HEK293 (cell line): Measurements from ENCODE around the gene MS4A2.

Source experiments
- CTCF ChIA-PET: fragments of 350-600 bp; formaldehyde crosslinking; extraction: SDS; loops from one replicate; lab custom pipeline; 2021; ENCODE audit warnings: antibody characterized with exemption; lab: Yijun Ruan, JAX
- POLR2A ChIA-PET: fragments of 300-600 bp; formaldehyde crosslinking; extraction: SDS; loops from one replicate; lab custom pipeline; 2020; ENCODE audit warnings: antibody characterized with exemption, inconsistent platforms; lab: Yijun Ruan, JAX
- H3K27ac ChIP-seq: fragments of 200-500 bp; sonication (Bioruptor generic); 2 replicates; pipeline ENCODE4 v1.5.1; 2014; ENCODE audit warnings: low read depth, low read length, control low read depth, inconsistent platforms; ENCODE audit errors: extremely low read depth
- H3K36me3 ChIP-seq, 2 experiments: fragments of 200-500 bp in 1 of 2; sonication (Bioruptor generic) in 1 of 2; 1 replicate in 1 of 2; 2 replicates in 1 of 2; pipeline ENCODE4 v1.5.1; 2014 to 2017; ENCODE audit warnings: inconsistent platforms in 2 of 2, low read length in 2 of 2; ENCODE audit not compliant: control insufficient read depth in 2 of 2, insufficient read depth in 1 of 2
- H3K4me1 ChIP-seq: fragments of 200-500 bp; sonication (Bioruptor generic); 2 replicates; pipeline ENCODE4 v1.5.1; 2014; ENCODE audit warnings: mild to moderate bottlenecking, low read length, inconsistent platforms; ENCODE audit not compliant: control insufficient read depth, insufficient read depth
- H3K4me3 ChIP-seq: 2 replicates; pipeline ENCODE4 v1.5.1; 2011; ENCODE audit warnings: low read depth, mild to moderate bottlenecking, control low read depth, low read length, moderate library complexity
- H3K9me3 ChIP-seq: fragments of 200-500 bp; sonication (Bioruptor generic); 2 replicates; pipeline ENCODE4 v1.5.1; 2014; ENCODE audit warnings: low read depth, low read length, inconsistent platforms; ENCODE audit not compliant: control insufficient read depth, insufficient read depth
- BCL11A ChIP-seq: fragments of 450-650 bp; formaldehyde crosslinking; IDR thresholded peaks from 2 replicates; pipeline ENCODE4 v1.5.1; 2016; ENCODE audit warnings: low read depth, missing biosample characterization, missing genetic modification characterization
- KLF1 ChIP-seq: fragments of 450-650 bp; formaldehyde crosslinking; IDR thresholded peaks from 2 replicates; pipeline ENCODE4 v1.5.1; 2016; ENCODE audit warnings: missing biosample characterization, missing genetic modification characterization
- KLF8 ChIP-seq: fragments of 450-650 bp; formaldehyde crosslinking; IDR thresholded peaks from 2 replicates; pipeline ENCODE4 v1.5.1; 2016; ENCODE audit warnings: missing biosample characterization, missing genetic modification characterization
- PRDM1 ChIP-seq: fragments of 450-650 bp; formaldehyde crosslinking; IDR thresholded peaks from 2 replicates; pipeline ENCODE4; 2016; ENCODE audit warnings: missing biosample characterization, missing genetic modification characterization
- RBAK ChIP-seq: fragments of 450-650 bp; formaldehyde crosslinking; IDR thresholded peaks from 2 replicates; pipeline ENCODE4 v1.5.1; 2016; ENCODE audit warnings: missing biosample characterization, missing genetic modification characterization
- SP2 ChIP-seq: fragments of 450-650 bp; formaldehyde crosslinking; IDR thresholded peaks from 2 replicates; pipeline ENCODE4 v1.5.1; 2016; ENCODE audit warnings: missing biosample characterization, missing genetic modification characterization
- YY2 ChIP-seq: fragments of 450-650 bp; formaldehyde crosslinking; IDR thresholded peaks from 2 replicates; pipeline ENCODE4 v1.5.1; 2016; ENCODE audit warnings: missing biosample characterization, missing genetic modification characterization
- ZNF292 ChIP-seq: fragments of 450-650 bp; formaldehyde crosslinking; IDR thresholded peaks from 2 replicates; pipeline ENCODE4 v1.5.1; 2016; ENCODE audit warnings: low read depth, missing biosample characterization, missing genetic modification characterization, borderline replicate concordance
- ZNF423 ChIP-seq: fragments of 450-650 bp; formaldehyde crosslinking; IDR thresholded peaks from 2 replicates; pipeline ENCODE4 v1.5.1; 2016; ENCODE audit warnings: missing biosample characterization, missing genetic modification characterization
- ZNF560 ChIP-seq: fragments of 450-650 bp; formaldehyde crosslinking; IDR thresholded peaks from 2 replicates; pipeline ENCODE4 v1.5.1; 2017; ENCODE audit warnings: missing biosample characterization, missing genetic modification characterization, borderline replicate concordance
- ZNF585B ChIP-seq: fragments of 450-650 bp; formaldehyde crosslinking; IDR thresholded peaks from 2 replicates; pipeline ENCODE4 v1.5.1; 2016; ENCODE audit warnings: missing biosample characterization, missing genetic modification characterization
- ZNF785 ChIP-seq: fragments of 450-650 bp; formaldehyde crosslinking; IDR thresholded peaks from 2 replicates; pipeline ENCODE4 v1.5.1; 2016; ENCODE audit warnings: missing biosample characterization, missing genetic modification characterization
- ZSCAN23 ChIP-seq: fragments of 450-650 bp; formaldehyde crosslinking; IDR thresholded peaks from 2 replicates; pipeline ENCODE4 v1.5.1; 2016; ENCODE audit warnings: missing biosample characterization, missing genetic modification characterization
- TF ChIP-seq, protein P1 (sequence below): fragments of 450-650 bp; formaldehyde crosslinking; IDR thresholded peaks from 2 replicates; pipeline ENCODE4 v1.5.1; 2016; ENCODE audit warnings: missing biosample characterization, missing genetic modification characterization
- TF ChIP-seq, protein P2 (sequence below): fragments of 450-650 bp; formaldehyde crosslinking; IDR thresholded peaks from 2 replicates; pipeline ENCODE4 v1.5.1; 2016; ENCODE audit warnings: missing biosample characterization, missing genetic modification characterization
- TF ChIP-seq, protein P3 (sequence below): fragments of 450-650 bp; formaldehyde crosslinking; IDR thresholded peaks from 2 replicates; pipeline ENCODE4 v1.5.1; 2017; ENCODE audit warnings: missing biosample characterization, missing genetic modification characterization
- TF ChIP-seq, protein P4 (sequence below): fragments of 450-650 bp; formaldehyde crosslinking; optimal IDR thresholded peaks from 2 replicates; pipeline ENCODE3; 2016; ENCODE audit warnings: missing biosample characterization, mild to moderate bottlenecking, missing genetic modification characterization
- TF ChIP-seq, protein P5 (sequence below): fragments of 450-650 bp; formaldehyde crosslinking; IDR thresholded peaks from 2 replicates; pipeline ENCODE4 v1.5.1; 2016; ENCODE audit warnings: missing biosample characterization, missing genetic modification characterization

Gene MS4A2

DNA sequence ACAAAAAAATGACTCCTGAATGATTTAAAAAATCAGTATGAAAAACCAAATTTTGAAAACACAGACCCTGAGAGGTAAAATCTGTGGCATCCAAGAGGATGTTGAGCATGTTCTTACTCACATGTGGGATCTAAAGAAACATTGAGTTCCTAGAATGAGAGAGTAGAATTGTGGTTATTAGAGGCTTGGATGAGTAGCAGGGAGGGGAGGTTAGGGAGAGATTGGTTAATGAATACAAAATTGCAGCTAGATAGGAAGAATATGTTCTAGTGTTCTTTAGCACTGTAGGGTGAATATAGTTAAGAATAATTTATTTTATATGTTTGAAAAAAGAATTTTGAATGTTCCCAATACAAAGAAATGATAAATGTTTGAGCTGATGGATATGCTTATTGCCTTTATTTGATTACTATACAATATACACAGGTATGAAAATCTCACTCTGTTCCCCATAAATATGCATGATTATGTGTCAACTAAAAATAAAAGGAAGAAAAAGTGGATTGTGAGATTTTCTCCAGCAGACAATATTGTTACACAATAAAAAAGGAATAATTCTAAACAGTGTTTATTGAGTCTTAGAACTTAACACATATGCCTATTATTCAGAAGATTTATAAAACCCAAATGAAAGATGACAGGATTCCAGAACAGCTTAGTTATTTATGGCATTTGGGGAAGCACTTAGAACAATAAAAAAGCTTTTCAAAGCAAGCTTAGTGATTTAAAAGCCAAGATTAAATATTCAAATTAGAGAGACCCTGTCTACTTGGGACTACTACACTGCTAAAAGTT, 28.7 kb downstream of the MS4A2 start:
- CTCF ChIA-PET, result no interaction called here
- H3K4me1 ChIP-seq, result no peaks in the 10 kb centered on the region
- TF ChIP-seq KLF1 (no peak), ZNF560 (tag by site-specific recombination) (no peak), ZSCAN23 (tag by site-specific recombination) (no peak), ZNF785 (tag by site-specific recombination) (no peak)
- TF ChIP-seq, protein P1, sequence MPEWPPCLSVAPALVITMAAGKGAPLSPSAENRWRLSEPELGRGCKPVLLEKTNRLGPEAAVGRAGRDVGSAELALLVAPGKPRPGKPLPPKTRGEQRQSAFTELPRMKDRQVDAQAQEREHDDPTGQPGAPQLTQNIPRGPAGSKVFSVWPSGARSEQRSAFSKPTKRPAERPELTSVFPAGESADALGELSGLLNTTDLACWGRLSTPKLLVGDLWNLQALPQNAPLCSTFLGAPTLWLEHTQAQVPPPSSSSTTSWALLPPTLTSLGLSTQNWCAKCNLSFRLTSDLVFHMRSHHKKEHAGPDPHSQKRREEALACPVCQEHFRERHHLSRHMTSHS, result no peak
- TF ChIP-seq, protein P2, sequence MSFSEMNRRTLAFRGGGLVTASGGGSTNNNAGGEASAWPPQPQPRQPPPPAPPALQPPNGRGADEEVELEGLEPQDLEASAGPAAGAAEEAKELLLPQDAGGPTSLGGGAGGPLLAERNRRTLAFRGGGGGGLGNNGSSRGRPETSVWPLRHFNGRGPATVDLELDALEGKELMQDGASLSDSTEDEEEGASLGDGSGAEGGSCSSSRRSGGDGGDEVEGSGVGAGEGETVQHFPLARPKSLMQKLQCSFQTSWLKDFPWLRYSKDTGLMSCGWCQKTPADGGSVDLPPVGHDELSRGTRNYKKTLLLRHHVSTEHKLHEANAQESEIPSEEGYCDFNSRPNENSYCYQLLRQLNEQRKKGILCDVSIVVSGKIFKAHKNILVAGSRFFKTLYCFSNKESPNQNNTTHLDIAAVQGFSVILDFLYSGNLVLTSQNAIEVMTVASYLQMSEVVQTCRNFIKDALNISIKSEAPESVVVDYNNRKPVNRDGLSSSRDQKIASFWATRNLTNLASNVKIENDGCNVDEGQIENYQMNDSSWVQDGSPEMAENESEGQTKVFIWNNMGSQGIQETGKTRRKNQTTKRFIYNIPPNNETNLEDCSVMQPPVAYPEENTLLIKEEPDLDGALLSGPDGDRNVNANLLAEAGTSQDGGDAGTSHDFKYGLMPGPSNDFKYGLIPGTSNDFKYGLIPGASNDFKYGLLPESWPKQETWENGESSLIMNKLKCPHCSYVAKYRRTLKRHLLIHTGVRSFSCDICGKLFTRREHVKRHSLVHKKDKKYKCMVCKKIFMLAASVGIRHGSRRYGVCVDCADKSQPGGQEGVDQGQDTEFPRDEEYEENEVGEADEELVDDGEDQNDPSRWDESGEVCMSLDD (tag by site-specific recombination), result no peak
- TF ChIP-seq, all 188 proteins: peak for 0
- Histone ChIP-seq H3K27ac (no peak overlapping the region), H3K36me3 (no peaks in the 10 kb centered on the region), H3K4me3 (no peak overlapping the region), H3K9me3 (no peaks in the 10 kb centered on the region)
- POLR2A ChIA-PET, result no interaction called here

DNA sequence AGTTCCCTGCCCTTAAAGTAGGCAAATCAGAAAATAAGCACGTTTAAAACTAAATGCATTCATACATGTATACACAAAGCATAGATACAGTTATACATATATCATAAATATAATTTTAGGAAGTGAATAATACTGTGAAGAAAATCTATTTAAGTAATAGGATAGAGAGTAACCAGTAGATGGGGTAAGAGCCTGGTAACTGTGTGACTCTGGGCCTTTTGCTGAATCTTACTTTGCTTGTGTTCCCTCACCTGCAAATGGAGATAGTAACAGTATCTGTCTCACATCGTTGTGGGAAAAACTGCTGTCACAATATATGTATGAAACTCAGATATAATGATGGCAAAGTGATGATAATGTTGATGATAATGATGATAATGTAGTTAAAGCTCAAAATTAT, 29.9 kb downstream of the MS4A2 start:
- Histone ChIP-seq H3K4me1 (no peaks in the 10 kb centered on the region), H3K9me3 (no peaks in the 10 kb centered on the region), H3K36me3 (no peaks in the 10 kb centered on the region), H3K27ac (no peak overlapping the region), H3K4me3 (no peak overlapping the region)
- ChIA-PET POLR2A (no interaction called here), CTCF (no interaction called here)
- no peak for TF ChIP-seq RBAK
- TF ChIP-seq ZNF292 (tag by site-specific recombination), result no peak
- no peak for TF ChIP-seq YY2
- no peak for TF ChIP-seq ZNF585B
- TF ChIP-seq, protein P3, sequence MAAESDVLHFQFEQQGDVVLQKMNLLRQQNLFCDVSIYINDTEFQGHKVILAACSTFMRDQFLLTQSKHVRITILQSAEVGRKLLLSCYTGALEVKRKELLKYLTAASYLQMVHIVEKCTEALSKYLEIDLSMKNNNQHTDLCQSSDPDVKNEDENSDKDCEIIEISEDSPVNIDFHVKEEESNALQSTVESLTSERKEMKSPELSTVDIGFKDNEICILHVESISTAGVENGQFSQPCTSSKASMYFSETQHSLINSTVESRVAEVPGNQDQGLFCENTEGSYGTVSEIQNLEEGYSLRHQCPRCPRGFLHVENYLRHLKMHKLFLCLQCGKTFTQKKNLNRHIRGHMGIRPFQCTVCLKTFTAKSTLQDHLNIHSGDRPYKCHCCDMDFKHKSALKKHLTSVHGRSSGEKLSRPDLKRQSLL, result no peak
- TF ChIP-seq ZNF560 (tag by site-specific recombination), result no peak
- no peak for TF ChIP-seq KLF8 (tag by site-specific recombination)
- TF ChIP-seq, protein P4, sequence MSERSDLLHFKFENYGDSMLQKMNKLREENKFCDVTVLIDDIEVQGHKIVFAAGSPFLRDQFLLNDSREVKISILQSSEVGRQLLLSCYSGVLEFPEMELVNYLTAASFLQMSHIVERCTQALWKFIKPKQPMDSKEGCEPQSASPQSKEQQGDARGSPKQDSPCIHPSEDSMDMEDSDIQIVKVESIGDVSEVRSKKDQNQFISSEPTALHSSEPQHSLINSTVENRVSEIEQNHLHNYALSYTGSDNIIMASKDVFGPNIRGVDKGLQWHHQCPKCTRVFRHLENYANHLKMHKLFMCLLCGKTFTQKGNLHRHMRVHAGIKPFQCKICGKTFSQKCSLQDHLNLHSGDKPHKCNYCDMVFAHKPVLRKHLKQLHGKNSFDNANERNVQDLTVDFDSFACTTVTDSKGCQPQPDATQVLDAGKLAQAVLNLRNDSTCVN (tag by site-specific recombination), result no peak
- TF ChIP-seq, protein P5, sequence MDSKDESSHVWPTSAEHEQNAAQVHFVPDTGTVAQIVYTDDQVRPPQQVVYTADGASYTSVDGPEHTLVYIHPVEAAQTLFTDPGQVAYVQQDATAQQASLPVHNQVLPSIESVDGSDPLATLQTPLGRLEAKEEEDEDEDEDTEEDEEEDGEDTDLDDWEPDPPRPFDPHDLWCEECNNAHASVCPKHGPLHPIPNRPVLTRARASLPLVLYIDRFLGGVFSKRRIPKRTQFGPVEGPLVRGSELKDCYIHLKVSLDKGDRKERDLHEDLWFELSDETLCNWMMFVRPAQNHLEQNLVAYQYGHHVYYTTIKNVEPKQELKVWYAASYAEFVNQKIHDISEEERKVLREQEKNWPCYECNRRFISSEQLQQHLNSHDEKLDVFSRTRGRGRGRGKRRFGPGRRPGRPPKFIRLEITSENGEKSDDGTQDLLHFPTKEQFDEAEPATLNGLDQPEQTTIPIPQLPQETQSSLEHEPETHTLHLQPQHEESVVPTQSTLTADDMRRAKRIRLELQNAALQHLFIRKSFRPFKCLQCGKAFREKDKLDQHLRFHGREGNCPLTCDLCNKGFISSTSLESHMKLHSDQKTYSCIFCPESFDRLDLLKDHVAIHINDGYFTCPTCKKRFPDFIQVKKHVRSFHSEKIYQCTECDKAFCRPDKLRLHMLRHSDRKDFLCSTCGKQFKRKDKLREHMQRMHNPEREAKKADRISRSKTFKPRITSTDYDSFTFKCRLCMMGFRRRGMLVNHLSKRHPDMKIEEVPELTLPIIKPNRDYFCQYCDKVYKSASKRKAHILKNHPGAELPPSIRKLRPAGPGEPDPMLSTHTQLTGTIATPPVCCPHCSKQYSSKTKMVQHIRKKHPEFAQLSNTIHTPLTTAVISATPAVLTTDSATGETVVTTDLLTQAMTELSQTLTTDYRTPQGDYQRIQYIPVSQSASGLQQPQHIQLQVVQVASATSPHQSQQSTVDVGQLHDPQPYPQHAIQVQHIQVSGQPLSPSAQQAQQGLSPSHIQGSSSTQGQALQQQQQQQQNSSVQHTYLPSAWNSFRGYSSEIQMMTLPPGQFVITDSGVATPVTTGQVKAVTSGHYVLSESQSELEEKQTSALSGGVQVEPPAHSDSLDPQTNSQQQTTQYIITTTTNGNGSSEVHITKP (tag by site-specific recombination), result no peak
- no peak for TF ChIP-seq SP2 (tag by site-specific recombination)
- no peak for TF ChIP-seq BCL11A (tag by site-specific recombination)
- TF ChIP-seq ZNF423 (tag by site-specific recombination), result no peak
- TF ChIP-seq PRDM1 (tag by site-specific recombination), result no peak
